ENCODE data around the gene PDLIM5. TPM values are rescaled to one million over a fixed set of nuclear protein-coding genes. Genes with fewer than 3 reads are reported as not detected.

Gene PDLIM5
- total RNA-seq, 1 experiment from 2014 or later: 58.0 TPM

DNA sequence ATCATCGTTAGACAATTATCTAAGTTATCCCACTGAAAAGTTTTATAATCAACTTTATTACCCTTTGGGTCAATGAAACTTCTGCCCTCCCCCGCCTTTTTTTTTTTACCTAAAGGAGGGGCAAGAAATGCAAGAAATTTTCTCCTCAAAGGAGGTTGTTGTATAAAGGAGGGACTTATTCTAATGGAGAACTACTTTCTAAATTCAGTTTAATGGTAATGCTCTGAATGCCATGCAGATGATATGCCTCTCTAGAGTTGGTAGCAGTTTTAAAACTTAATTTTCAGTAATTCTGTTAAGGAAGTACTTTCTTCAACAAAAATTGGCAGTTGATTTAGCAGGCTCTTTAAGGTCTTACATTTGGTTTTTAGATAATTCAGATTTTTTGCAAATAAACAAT lies 23.3 kb downstream of the PDLIM5 start:
- Histone ChIP-seq H3K9ac (ENCODE audit: extremely low read depth, insufficient read length, low read length) (no peak overlapping the region), H3K79me2 (ENCODE audit: insufficient read depth, low read length) (no peaks in the 10 kb centered on the region; the same call in 1 of the 2 replicates), H2BK5ac (ENCODE audit: insufficient read length, low read length) (no peak overlapping the region), H4K5ac (ENCODE audit: insufficient read length, low read depth, low read length) (no peak overlapping the region), H3K56ac (ENCODE audit: insufficient read length, low read depth, low read length) (no peak overlapping the region), H3K23me2 (ENCODE audit: insufficient read length, low read depth, low read length, poor library complexity, severe bottlenecking) (no peaks in the 10 kb centered on the region), H3K4me2 (ENCODE audit: insufficient read depth, insufficient read length, low read length) (no peak overlapping the region), H2AK5ac (ENCODE audit: insufficient read length, low read length) (no peak overlapping the region), H2BK15ac (ENCODE audit: low read depth, low read length) (no peak overlapping the region), H2BK120ac (ENCODE audit: low read depth, low read length, poor library complexity, severe bottlenecking) (no peak overlapping the region), H3K18ac (ENCODE audit: insufficient read length, low read depth, low read length) (no peak overlapping the region), H2BK12ac (ENCODE audit: insufficient read length, low read depth, low read length) (no peak overlapping the region), H3K27ac (ENCODE audit: insufficient read length, low read depth, low read length) (no peak overlapping the region), H3K27me3 (ENCODE audit: insufficient read depth, low read length) (no peaks in the 10 kb centered on the region), H4K20me1 (ENCODE audit: control insufficient read depth, insufficient read depth, insufficient read length) (no peaks in the 10 kb centered on the region), H2BK20ac (ENCODE audit: low read depth, low read length, poor library complexity, severe bottlenecking) (no peak overlapping the region), H3K14ac (ENCODE audit: insufficient read depth, low read length) (no peak overlapping the region), H3K9me3 (ENCODE audit: control insufficient read depth, low read depth, low read length) (no peaks in the 10 kb centered on the region), H4K8ac (replicated peaks; ENCODE audit: insufficient read length, low read depth, low read length) (no peak overlapping the region), H3K4me1 (ENCODE audit: insufficient read depth, low read length) (no peaks in the 10 kb centered on the region; the same call in 1 of the 2 replicates), H3K79me1 (ENCODE audit: insufficient read depth, low read depth, low read length, poor library complexity, severe bottlenecking) (no peaks in the 10 kb centered on the region), H4K91ac (ENCODE audit: insufficient read length, low read depth, low read length) (no peak overlapping the region), H3K4ac (ENCODE audit: low read depth, low read length) (no peak overlapping the region), H3K23ac (ENCODE audit: insufficient read length, low read depth, low read length) (no peak overlapping the region), H2AFZ (ENCODE audit: low read length) (no peak overlapping the region), H3T11ph (ENCODE audit: low read length) (no peak overlapping the region)
- Mint-ChIP-seq H3K4me1 (peaks cover 25 to 37% of the 10 kb centered on the region in 2 experiments), H3K27me3 (ENCODE audit: low read depth) (no peaks in the 10 kb centered on the region), H3K9me3 (peaks cover 9% of the 10 kb centered on the region in 2 experiments), H3K4me3 (no peak overlapping the region), H3K36me3 (ENCODE audit: insufficient read depth in 1 of 3, low read depth in 3 of 3) (peaks cover 9 to 10% (median 9%) of the 10 kb centered on the region in 3 experiments; a peak in 6 of 7 replicates), H3K27ac (peak overlapping the region in 2 of 3 experiments; percentile 23 to 71; a peak in 1 of 7 replicates)
- no CpG with 5 or more reads among the region's 2 CpGs for WGBS (ENCODE audit: extremely low coverage, insufficient read length, low lambda C conversion rate)
- TF ChIP-seq, protein P1, sequence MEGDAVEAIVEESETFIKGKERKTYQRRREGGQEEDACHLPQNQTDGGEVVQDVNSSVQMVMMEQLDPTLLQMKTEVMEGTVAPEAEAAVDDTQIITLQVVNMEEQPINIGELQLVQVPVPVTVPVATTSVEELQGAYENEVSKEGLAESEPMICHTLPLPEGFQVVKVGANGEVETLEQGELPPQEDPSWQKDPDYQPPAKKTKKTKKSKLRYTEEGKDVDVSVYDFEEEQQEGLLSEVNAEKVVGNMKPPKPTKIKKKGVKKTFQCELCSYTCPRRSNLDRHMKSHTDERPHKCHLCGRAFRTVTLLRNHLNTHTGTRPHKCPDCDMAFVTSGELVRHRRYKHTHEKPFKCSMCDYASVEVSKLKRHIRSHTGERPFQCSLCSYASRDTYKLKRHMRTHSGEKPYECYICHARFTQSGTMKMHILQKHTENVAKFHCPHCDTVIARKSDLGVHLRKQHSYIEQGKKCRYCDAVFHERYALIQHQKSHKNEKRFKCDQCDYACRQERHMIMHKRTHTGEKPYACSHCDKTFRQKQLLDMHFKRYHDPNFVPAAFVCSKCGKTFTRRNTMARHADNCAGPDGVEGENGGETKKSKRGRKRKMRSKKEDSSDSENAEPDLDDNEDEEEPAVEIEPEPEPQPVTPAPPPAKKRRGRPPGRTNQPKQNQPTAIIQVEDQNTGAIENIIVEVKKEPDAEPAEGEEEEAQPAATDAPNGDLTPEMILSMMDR (conservative IDR thresholded peaks at IDR 0.05): no peak
- DNase-seq: no peak

Measured in H9 (cell line).